Measurements from ENCODE around the gene DAPK1.

- no peak for TF ChIP-seq CHD2 (IDR thresholded peaks at IDR 0.05; ENCODE audit: borderline replicate concordance, low read depth, low read length)
- TF ChIP-seq CBFB (IDR thresholded peaks at IDR 0.05; ENCODE audit: low read depth), result no peak
- TF ChIP-seq CHD4 (IDR thresholded peaks at IDR 0.05), result no peak
- no peak for TF ChIP-seq CEBPB (IDR thresholded peaks at IDR 0.05; ENCODE audit: borderline replicate concordance in 1 of 2, low read depth in 2 of 2, low read length in 2 of 2)
- TF ChIP-seq JUND (IDR thresholded peaks at IDR 0.05; ENCODE audit: low read depth, low read length), result no peak
- TF ChIP-seq, protein P1, sequence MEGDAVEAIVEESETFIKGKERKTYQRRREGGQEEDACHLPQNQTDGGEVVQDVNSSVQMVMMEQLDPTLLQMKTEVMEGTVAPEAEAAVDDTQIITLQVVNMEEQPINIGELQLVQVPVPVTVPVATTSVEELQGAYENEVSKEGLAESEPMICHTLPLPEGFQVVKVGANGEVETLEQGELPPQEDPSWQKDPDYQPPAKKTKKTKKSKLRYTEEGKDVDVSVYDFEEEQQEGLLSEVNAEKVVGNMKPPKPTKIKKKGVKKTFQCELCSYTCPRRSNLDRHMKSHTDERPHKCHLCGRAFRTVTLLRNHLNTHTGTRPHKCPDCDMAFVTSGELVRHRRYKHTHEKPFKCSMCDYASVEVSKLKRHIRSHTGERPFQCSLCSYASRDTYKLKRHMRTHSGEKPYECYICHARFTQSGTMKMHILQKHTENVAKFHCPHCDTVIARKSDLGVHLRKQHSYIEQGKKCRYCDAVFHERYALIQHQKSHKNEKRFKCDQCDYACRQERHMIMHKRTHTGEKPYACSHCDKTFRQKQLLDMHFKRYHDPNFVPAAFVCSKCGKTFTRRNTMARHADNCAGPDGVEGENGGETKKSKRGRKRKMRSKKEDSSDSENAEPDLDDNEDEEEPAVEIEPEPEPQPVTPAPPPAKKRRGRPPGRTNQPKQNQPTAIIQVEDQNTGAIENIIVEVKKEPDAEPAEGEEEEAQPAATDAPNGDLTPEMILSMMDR (IDR thresholded peaks at IDR 0.05 in 2 of 3, conservative IDR thresholded peaks at IDR 0.05 in 1 of 3; ENCODE audit: control insufficient read depth in 2 of 3, extremely low read depth in 1 of 3, insufficient read depth in 1 of 3, low read depth in 3 of 3, low read length in 3 of 3), result no peak
- no peak for TF ChIP-seq MYC (IDR thresholded peaks at IDR 0.05; ENCODE audit: insufficient read depth, insufficient read length, insufficient replicate concordance, low read length, severe bottlenecking)
- TF ChIP-seq POLR2AphosphoS5 (IDR thresholded peaks at IDR 0.05; ENCODE audit: low read length), result no peak
- no peak for TF ChIP-seq RBBP5 (conservative IDR thresholded peaks at IDR 0.05)
- TF ChIP-seq POLR2A (IDR thresholded peaks at IDR 0.05; ENCODE audit: low read depth, low read length), result no peak
- TF ChIP-seq ZNF24 (IDR thresholded peaks at IDR 0.05), result no peak
- no peak for TF ChIP-seq PBX3 (IDR thresholded peaks at IDR 0.05; ENCODE audit: insufficient replicate concordance, low read depth, low read length)
- TF ChIP-seq REST (IDR thresholded peaks at IDR 0.05; ENCODE audit: low read depth, low read length), result no peak
- TF ChIP-seq BMI1 (IDR thresholded peaks at IDR 0.05; ENCODE audit: borderline replicate concordance), result no peak
These were observed 42.9 kb downstream of the DAPK1 start for GRCh38 chr9:87540444-87541105.
